Nephron progenitor cell (in vitro differentiated cells): ENCODE measurements around the gene LRP1.

Experiments used
- DNase-seq: peaks from one replicate; pipeline ENCODE4 v3.0.0; 2021
- H3K27ac Mint-ChIP-seq: 2 replicates; pipeline ENCODE4 v1.8.0; 2021; ENCODE audit warnings: mild to moderate bottlenecking, moderate library complexity, mixed read lengths
- H3K27me3 Mint-ChIP-seq: 2 replicates; pipeline ENCODE4 v1.8.0; 2021; ENCODE audit warnings: mild to moderate bottlenecking, low read depth, mixed read lengths; ENCODE audit not compliant: poor library complexity
- H3K36me3 Mint-ChIP-seq: 2 replicates; pipeline ENCODE4 v1.8.0; 2021; ENCODE audit warnings: low read depth, mixed read lengths
- H3K4me1 Mint-ChIP-seq: 2 replicates; pipeline ENCODE4 v1.8.0; 2021; ENCODE audit warnings: mixed read lengths
- H3K4me3 Mint-ChIP-seq: 2 replicates; pipeline ENCODE4 v1.8.0; 2021; ENCODE audit warnings: mild to moderate bottlenecking, moderate library complexity, mixed read lengths
- H3K9me3 Mint-ChIP-seq: 2 replicates; pipeline ENCODE4 v1.8.0; 2021; ENCODE audit warnings: mild to moderate bottlenecking, moderate library complexity, mixed read lengths
- TF ChIP-seq, protein P1 (sequence below): fragments of 200-600 bp; sonication (generic); IDR thresholded peaks from 2 replicates; pipeline ENCODE4 v1.5.0; 2021; ENCODE audit warnings: antibody characterized with exemption

LRP1 gene

DNA sequence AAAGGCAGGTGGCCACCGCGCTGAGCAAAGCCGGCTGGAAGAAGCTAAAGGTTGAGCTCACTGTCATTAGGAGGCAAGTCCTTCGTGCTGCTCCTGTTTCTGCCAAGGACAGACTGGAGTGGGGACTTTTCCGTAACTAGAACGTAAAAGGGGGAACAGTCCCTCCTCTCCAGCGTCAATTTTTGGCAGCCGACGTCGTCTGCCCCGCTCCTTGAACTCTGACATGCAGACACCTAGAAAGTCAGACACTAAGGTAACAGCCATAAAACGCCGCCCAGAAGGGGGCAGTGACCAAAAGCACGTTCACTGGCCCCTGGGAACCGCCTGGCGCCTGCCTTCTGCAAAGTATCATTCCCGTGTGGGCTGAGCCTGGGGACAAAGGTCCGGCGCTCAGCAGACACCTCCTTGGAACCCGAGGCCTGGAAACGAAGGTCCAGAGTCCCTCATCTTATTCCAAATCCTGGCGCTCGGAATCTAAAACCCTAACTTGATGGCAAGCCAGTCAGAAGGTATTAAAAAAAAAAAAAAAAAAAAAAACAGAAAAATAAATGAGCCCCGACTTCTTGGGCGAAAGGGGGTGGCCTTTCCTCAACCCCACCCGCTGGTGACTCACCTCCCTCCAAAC is 1.1 kb upstream of the LRP1 start:
- Mint-ChIP-seq H3K4me1 (peaks cover 43% of the 10 kb centered on the region), H3K36me3 (no peaks in the 10 kb centered on the region), H3K27me3 (peaks cover 33% of the 10 kb centered on the region), H3K4me3 (peak overlapping the region; percentile 90), H3K9me3 (peaks cover 4% of the 10 kb centered on the region), H3K27ac (peak overlapping the region; percentile 92)
- TF ChIP-seq, protein P1, sequence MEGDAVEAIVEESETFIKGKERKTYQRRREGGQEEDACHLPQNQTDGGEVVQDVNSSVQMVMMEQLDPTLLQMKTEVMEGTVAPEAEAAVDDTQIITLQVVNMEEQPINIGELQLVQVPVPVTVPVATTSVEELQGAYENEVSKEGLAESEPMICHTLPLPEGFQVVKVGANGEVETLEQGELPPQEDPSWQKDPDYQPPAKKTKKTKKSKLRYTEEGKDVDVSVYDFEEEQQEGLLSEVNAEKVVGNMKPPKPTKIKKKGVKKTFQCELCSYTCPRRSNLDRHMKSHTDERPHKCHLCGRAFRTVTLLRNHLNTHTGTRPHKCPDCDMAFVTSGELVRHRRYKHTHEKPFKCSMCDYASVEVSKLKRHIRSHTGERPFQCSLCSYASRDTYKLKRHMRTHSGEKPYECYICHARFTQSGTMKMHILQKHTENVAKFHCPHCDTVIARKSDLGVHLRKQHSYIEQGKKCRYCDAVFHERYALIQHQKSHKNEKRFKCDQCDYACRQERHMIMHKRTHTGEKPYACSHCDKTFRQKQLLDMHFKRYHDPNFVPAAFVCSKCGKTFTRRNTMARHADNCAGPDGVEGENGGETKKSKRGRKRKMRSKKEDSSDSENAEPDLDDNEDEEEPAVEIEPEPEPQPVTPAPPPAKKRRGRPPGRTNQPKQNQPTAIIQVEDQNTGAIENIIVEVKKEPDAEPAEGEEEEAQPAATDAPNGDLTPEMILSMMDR = no peak
- peak; percentile 68 for DNase-seq

DNA sequence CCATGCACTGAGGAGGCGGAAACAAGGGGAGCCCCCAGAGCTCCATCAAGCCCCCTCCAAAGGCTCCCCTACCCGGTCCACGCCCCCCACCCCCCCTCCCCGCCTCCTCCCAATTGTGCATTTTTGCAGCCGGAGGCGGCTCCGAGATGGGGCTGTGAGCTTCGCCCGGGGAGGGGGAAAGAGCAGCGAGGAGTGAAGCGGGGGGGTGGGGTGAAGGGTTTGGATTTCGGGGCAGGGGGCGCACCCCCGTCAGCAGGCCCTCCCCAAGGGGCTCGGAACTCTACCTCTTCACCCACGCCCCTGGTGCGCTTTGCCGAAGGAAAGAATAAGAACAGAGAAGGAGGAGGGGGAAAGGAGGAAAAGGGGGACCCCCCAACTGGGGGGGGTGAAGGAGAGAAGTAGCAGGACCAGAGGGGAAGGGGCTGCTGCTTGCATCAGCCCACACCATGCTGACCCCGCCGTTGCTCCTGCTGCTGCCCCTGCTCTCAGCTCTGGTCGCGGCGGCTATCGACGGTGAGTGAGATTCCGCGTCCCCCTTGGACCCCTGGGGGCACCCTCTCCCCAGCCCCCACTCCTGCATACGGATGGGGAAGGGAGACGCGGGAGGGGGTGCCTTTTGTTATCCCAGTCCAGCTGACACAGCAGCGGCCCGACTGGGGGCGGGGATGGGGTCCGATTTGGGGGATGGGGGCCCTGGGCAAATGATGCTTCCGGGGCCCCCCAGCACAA is 400 bp downstream of the LRP1 start:
- Mint-ChIP-seq H3K36me3 (no peaks in the 10 kb centered on the region), H3K4me1 (peaks cover 58% of the 10 kb centered on the region), H3K4me3 (peak overlapping the region; percentile 90), H3K27me3 (peaks cover 30% of the 10 kb centered on the region), H3K9me3 (no peaks in the 10 kb centered on the region), H3K27ac (no peak overlapping the region)
- peak; percentile 42 for DNase-seq
- TF ChIP-seq, protein P1 = no peak

DNA sequence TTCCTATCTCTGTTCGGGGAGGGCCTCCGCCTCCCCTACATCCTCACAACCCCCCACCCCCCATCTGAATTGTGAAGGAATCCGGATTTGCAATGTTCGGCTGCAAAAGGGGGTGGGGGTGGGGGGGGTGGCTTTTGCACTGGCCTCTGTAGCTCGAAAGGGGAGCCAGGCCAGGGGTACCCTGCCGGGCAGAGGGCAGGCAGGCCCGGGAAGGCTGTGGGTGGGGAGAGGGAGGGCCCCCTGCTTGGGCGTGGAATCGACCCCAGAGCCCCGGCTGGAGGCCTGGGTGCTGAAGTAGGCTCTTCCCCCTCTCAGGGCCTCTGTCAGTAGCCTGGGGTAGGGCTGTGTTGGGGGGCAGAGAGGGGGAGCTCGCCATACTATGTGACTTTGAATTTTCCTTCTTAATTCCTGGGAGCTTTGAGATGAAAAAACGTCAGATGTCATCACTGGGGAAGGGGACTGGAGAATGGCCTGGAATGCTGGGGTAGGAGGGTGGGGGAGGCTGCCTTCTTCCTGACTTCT is 1.1 kb downstream of the LRP1 start:
- Mint-ChIP-seq H3K27ac (no peak overlapping the region), H3K4me3 (peak overlapping the region; percentile 90), H3K36me3 (no peaks in the 10 kb centered on the region), H3K27me3 (peaks cover 23% of the 10 kb centered on the region), H3K4me1 (peaks cover 65% of the 10 kb centered on the region), H3K9me3 (no peaks in the 10 kb centered on the region)
- TF ChIP-seq, protein P1 = no peak
- peak; percentile 29 for DNase-seq

DNA sequence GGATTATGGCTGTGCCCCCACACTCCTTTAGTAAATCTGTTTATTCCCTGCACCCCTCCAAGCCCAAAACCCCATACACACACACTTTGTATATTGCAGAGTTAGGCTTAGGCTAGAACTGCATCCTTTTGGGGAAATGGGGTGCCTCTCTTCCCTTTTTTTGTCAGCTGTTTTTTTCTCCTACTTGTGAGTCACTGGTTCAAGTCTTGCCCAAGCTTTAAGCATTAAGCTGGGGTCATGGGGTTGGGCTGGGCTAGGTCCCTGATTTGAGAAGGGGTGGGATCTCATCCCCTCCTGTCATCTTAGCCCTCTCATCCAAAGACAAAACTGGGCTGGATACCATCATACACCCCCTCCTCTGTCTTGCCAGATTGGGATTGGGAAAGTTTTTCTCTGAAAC is 1.6 kb downstream of the LRP1 start:
- H3K4me1 Mint-ChIP-seq = peaks cover 70% of the 10 kb centered on the region

DNA sequence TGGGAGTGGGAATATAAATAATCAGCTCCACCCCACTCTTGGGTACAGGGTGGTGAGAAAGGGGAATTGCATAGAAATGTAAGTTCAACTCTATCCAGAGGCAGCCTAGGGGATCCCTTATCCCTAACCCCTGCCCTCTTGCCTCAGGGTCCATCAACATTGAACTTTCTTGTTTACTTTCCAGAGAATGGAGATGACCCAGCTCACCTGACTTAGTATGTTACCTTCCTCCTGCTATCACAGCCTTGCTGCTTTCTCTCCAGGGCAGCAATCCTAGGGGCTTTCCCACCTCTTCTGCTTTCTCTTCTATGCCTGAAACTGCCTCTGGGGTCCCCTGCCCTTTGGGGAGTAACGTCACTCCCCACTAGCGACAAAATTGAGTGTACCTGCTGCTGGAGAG is 2.7 kb downstream of the LRP1 start:
- H3K4me1 Mint-ChIP-seq = peaks cover 80% of the 10 kb centered on the region

More for the DNA sequence above, 1.6 kb downstream of the LRP1 start:
- TF ChIP-seq, protein P1 = no peak
- Mint-ChIP-seq H3K4me3 (peak overlapping the region; percentile 90), H3K27ac (no peak overlapping the region), H3K9me3 (no peaks in the 10 kb centered on the region), H3K36me3 (no peaks in the 10 kb centered on the region), H3K27me3 (peaks cover 19% of the 10 kb centered on the region)
- DNase-seq = no peak

More for the DNA sequence above, 2.7 kb downstream of the LRP1 start:
- no peaks in the 10 kb centered on the region for H3K9me3 Mint-ChIP-seq
- DNase-seq = no peak
- peak overlapping the region; percentile 85 for H3K27ac Mint-ChIP-seq
- peaks cover 19% of the 10 kb centered on the region for H3K27me3 Mint-ChIP-seq
- TF ChIP-seq, protein P1 = no peak
- H3K36me3 Mint-ChIP-seq = no peaks in the 10 kb centered on the region
- H3K4me3 Mint-ChIP-seq = peak overlapping the region; percentile 90
